H7 (cell line): ENCODE data around the gene ADARB2. TPM values are rescaled to one million over a fixed set of nuclear protein-coding genes. Genes with fewer than 3 reads are reported as not detected.
A peak's percentile ranks its signal among the peaks of the same experiment; 100 is the strongest.
"Not testable (repeated sequence)": the region's sequence is repeated elsewhere in the genome, so short reads cannot be mapped to it uniquely, and the experiment has no call there.

Source experiments
- DNase-seq: peaks from one replicate; pipeline ENCODE4 v3.0.0; 2012
- H3K27me3 ChIP-seq: 2 replicates; pipeline ENCODE4 v1.6.0; 2011; ENCODE audit warnings: mild to moderate bottlenecking, low read length; ENCODE audit not compliant: control insufficient read depth, insufficient read depth
- H3K36me3 ChIP-seq: replicated peaks from 2 replicates; pipeline ENCODE4 v1.5.1; 2011; ENCODE audit warnings: low read length; ENCODE audit not compliant: control insufficient read depth, insufficient read depth
- H3K4me3 ChIP-seq: 2 replicates; pipeline ENCODE4 v1.5.1; 2011; ENCODE audit warnings: low read depth, mild to moderate bottlenecking, control low read depth, low read length, moderate library complexity; ENCODE audit not compliant: insufficient read depth
- total RNA-seq: library from RNA; depleted of rRNA; stranded (reverse); fragments of >200 nt; shearing (Covaris generic); gene quantifications from 2 replicates; pipeline ENCODE4 v1.2.3, GENCODE V29; 2014

Gene ADARB2
- total RNA-seq, 1 experiment from 2014 or later = 1.5 TPM

DNA sequence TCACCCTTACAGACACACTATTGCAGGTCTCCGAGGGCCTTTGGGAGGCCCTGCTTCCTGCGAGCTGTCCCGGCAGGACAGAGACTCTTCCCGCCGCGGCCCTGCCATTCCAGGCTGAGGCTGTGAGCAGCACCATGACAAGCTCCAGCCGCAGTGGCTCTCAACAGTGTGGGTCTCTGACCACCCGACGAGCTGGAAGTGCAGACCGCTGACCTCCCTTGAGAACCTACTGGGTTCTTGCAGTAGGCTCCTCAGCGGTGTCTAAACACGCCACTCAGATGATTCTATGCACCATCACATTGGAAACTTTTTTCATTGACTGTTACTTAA is 377.7 kb downstream of the ADARB2 start:
- H3K27me3 ChIP-seq = no peaks in the 10 kb centered on the region; the same call in 1 of the 2 replicates
- H3K36me3 ChIP-seq = no peaks in the 10 kb centered on the region
- H3K4me3 ChIP-seq = no peak overlapping the region
- no peak for DNase-seq

DNA sequence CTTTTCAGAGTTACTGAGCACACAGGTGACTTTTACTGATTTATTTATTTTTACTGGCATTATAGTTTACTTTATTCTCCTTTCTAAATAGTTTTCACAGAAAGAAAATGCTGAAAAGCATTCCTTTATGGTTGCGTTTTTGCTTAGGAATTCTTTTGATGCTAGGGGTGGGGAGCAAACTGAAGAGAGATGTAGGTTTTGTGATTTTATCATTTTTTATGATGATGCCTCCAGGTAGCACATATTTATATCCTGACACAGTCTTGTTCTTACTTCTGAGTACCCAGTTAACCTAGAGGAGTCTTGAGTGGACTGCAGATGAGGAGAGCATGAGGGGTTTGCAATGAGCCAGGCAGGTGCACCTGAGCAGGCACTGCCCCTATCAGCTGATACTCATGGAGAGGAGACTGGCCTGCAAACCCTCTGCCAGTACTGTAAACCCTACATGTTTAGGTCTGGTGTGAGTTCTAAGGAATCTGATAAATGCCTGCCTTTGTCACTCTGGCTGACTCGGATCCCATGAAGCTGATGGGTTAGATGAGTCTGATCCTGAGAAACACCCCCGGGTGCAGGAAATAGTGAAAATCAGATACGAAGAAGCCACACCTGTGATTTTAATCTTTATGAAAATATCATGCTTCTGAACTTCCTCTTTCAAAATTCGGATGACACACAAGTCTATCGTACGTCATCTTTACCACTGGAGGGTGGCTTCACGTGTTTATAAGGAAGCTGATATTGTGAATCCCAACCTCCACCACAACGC is 378.3 kb downstream of the ADARB2 start:
- Histone ChIP-seq H3K4me3 (no peak overlapping the region), H3K36me3 (no peaks in the 10 kb centered on the region), H3K27me3 (no peaks in the 10 kb centered on the region; the same call in 1 of the 2 replicates)
- DNase-seq = no peak

GRCh38 chr10:1358147-1358546 is 379.2 kb downstream of the ADARB2 start:
- H3K36me3 ChIP-seq = no peaks in the 10 kb centered on the region
- H3K4me3 ChIP-seq = no peak overlapping the region
- no peaks in the 10 kb centered on the region; the same call in 1 of the 2 replicates for H3K27me3 ChIP-seq
- DNase-seq = no peak

GRCh38 chr10:1356349-1356748 is 381.0 kb downstream of the ADARB2 start:
- DNase-seq = no peak
- no peaks in the 10 kb centered on the region for H3K36me3 ChIP-seq

GRCh38 chr10:1354809-1355710 is 382.3 kb downstream of the ADARB2 start:
- H3K27me3 ChIP-seq = no peaks in the 10 kb centered on the region; the same call in 1 of the 2 replicates

More at GRCh38 chr10:1356349-1356748, 381.0 kb downstream of the ADARB2 start:
- H3K27me3 ChIP-seq = no peaks in the 10 kb centered on the region; the same call in 1 of the 2 replicates
- H3K4me3 ChIP-seq = no peak overlapping the region

GRCh38 chr10:1352296-1352695 is 385.0 kb downstream of the ADARB2 start:
- H3K36me3 ChIP-seq, DNase-seq: not testable (repeated sequence)

More at GRCh38 chr10:1354809-1355710, 382.3 kb downstream of the ADARB2 start:
- DNase-seq = no peak
- Histone ChIP-seq H3K36me3 (no peaks in the 10 kb centered on the region), H3K4me3 (no peak overlapping the region)

DNA sequence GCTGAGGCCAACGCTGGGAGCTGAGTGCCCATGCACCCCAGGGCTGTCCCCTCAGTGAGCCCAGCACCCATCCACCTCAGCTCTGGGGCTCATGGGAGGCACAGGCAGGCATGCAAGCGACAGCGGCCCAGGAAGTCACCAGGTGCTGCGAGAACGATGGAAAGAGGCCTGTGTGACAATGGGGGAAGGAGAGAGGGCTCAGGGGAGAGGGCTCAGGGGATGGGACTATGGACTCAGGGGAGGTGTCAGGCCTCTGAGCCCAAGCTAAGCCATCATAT is 388.6 kb downstream of the ADARB2 start:
- Histone ChIP-seq H3K36me3 (no peaks in the 10 kb centered on the region), H3K4me3 (no peak overlapping the region), H3K27me3 (no peaks in the 10 kb centered on the region)
- no peak for DNase-seq

More at GRCh38 chr10:1352296-1352695, 385.0 kb downstream of the ADARB2 start:
- H3K27me3 ChIP-seq, H3K4me3 ChIP-seq: not testable (repeated sequence)

- DNase-seq = peak; percentile 74
- no peaks in the 10 kb centered on the region for H3K27me3 ChIP-seq
- H3K36me3 ChIP-seq = no peaks in the 10 kb centered on the region
- H3K4me3 ChIP-seq = no peak overlapping the region
Measured at GRCh38 chr10:1347962-1348772, 389.2 kb downstream of the ADARB2 start.

DNA sequence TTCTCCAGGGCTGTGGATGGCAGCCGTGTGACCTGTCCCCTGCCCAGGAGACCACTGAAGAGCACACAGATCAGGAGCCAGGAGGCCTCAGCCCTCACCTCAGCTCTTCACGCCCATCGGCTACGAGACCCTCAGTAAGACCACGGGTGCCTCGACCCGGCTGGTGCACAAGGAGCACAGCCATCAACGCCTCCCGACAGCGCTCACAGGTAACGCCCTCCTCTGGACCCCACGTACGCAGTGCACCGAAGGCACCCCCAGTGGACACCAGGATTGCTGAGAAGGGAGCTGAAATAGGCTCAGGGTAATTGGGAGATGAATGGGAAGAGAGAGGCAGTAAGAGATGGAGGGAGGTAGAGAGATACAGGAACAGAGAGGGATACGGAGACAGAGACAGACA is 389.8 kb downstream of the ADARB2 start:
- no peaks in the 10 kb centered on the region for H3K36me3 ChIP-seq
- H3K27me3 ChIP-seq = no peaks in the 10 kb centered on the region
- DNase-seq = no peak
- no peak overlapping the region for H3K4me3 ChIP-seq

DNA sequence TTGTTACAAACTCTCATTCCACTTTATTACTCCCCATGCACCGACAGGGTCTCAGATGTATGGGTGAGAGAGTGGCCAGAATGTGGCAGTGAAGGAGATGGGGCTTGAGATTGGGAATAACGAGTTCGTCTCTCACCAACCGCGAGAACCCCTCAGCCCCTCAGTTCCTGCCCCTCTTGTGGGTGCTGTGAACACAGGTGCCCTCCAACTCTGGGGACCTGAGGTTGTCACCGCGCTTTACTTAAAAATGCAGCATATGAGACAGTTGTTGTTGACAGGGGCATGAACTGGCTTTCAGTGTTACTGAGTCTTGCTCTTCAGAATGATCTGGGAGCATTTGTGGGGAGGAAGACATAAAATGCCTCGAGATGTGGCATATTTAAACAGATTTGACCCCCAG is 391.1 kb downstream of the ADARB2 start:
- H3K27me3 ChIP-seq = no peaks in the 10 kb centered on the region
- H3K4me3 ChIP-seq = no peak overlapping the region
- H3K36me3 ChIP-seq = no peaks in the 10 kb centered on the region
- no peak for DNase-seq

DNA sequence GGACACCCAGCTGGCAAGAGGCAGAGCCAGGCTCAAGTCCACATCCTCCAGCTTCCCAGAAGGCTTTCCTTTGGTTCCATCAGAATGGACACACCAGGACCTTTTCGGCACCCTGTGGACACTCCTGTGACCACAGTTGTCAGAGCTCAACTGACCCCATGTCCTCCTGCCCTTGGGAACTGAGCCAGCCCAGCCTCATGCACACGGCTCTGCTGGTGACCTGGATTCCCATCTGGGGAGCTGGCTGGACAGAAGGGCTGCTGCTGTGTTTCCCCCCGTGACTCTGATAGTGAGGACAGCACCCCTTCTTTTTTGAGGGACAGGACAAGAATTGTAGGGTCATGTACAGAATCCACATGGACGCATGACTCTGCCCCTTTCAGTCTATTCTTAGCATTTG is 392.0 kb downstream of the ADARB2 start:
- Histone ChIP-seq H3K27me3 (no peaks in the 10 kb centered on the region), H3K4me3 (no peak overlapping the region), H3K36me3 (no peaks in the 10 kb centered on the region)
- DNase-seq = peak; percentile 21

DNA sequence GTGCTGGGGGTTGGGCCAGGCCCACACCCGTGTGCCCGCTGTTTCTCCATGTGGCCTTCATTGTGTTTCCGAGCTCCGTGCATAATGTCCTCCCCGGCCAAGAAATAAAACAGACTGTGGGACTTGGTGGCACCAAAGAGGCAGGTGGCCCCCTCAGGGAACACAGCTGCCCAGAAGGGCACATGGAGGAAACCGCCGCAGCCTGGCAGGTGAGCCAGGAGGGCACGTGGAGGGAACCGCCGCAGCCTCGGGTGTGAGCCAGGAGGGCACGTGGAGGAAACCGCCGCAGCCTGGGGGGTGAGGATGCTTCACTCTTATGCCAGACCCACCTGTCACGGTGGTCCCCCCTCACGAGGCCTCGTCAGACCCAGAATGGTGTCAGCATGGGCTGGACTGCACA is 392.5 kb downstream of the ADARB2 start:
- no peaks in the 10 kb centered on the region for H3K27me3 ChIP-seq
- H3K36me3 ChIP-seq = no peaks in the 10 kb centered on the region
- no peak overlapping the region for H3K4me3 ChIP-seq
- no peak for DNase-seq

- Histone ChIP-seq H3K27me3 (no peaks in the 10 kb centered on the region), H3K4me3 (no peak overlapping the region), H3K36me3 (no peaks in the 10 kb centered on the region)
- no peak for DNase-seq
Measured at GRCh38 chr10:1344408-1344807, 392.9 kb downstream of the ADARB2 start.

DNA sequence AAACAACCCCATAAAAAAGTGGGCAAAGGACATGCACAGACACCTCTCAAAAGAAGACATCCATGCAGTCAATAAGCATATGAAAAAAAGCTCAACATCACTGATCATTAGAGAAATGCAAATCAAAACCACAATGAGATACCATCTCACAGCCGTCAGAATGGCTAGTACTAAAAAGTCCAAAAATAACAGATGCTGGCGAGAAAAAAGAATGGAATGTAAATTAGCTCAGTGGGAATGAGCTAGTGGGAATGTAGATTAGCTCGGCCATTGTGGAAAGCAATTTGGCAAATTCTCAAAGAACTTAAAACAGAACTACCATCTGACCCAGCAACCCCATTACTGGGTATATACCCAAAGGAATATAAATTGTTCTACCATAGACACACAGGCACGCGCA is 394.1 kb downstream of the ADARB2 start:
- H3K4me3 ChIP-seq = no peak overlapping the region
- no peak for DNase-seq
- H3K27me3 ChIP-seq = no peaks in the 10 kb centered on the region
- no peaks in the 10 kb centered on the region for H3K36me3 ChIP-seq
